HEK293 (cell line): ENCODE measurements around the gene ZNF546.

Source experiments
- GFI1B ChIP-seq: fragments of 450-650 bp; formaldehyde crosslinking; IDR thresholded peaks from 2 replicates; pipeline ENCODE4 v1.5.1; 2016; ENCODE audit warnings: missing biosample characterization, missing genetic modification characterization
- KLF16 ChIP-seq: fragments of 450-650 bp; formaldehyde crosslinking; IDR thresholded peaks from 2 replicates; pipeline ENCODE4 v1.5.1; 2017; ENCODE audit warnings: missing biosample characterization, missing genetic modification characterization
- OSR2 ChIP-seq: fragments of 450-650 bp; formaldehyde crosslinking; IDR thresholded peaks from 2 replicates; pipeline ENCODE4 v1.5.1; 2016; ENCODE audit warnings: missing biosample characterization, missing genetic modification characterization
- OVOL3 ChIP-seq: fragments of 450-650 bp; formaldehyde crosslinking; IDR thresholded peaks from 2 replicates; pipeline ENCODE4 v1.5.1; 2016; ENCODE audit warnings: missing biosample characterization, missing genetic modification characterization
- SP7 ChIP-seq: fragments of 450-650 bp; formaldehyde crosslinking; IDR thresholded peaks from 2 replicates; pipeline ENCODE4 v1.5.1; 2016; ENCODE audit warnings: missing biosample characterization, missing genetic modification characterization
- ZBTB48 ChIP-seq: fragments of 450-650 bp; formaldehyde crosslinking; IDR thresholded peaks from 2 replicates; pipeline ENCODE4 v1.5.1; 2016; ENCODE audit warnings: missing biosample characterization, missing genetic modification characterization
- ZIC2 ChIP-seq: fragments of 450-650 bp; formaldehyde crosslinking; IDR thresholded peaks from 2 replicates; pipeline ENCODE4 v1.5.1; 2016; ENCODE audit warnings: missing biosample characterization, missing genetic modification characterization
- ZNF23 ChIP-seq: fragments of 450-650 bp; formaldehyde crosslinking; IDR thresholded peaks from 2 replicates; pipeline ENCODE4 v1.5.1; 2016; ENCODE audit warnings: missing biosample characterization, missing genetic modification characterization, borderline replicate concordance
- ZNF239 ChIP-seq: fragments of 450-650 bp; formaldehyde crosslinking; IDR thresholded peaks from 2 replicates; pipeline ENCODE4 v1.5.1; 2016; ENCODE audit warnings: missing biosample characterization, missing genetic modification characterization
- ZNF394 ChIP-seq: fragments of 450-650 bp; formaldehyde crosslinking; IDR thresholded peaks from 2 replicates; pipeline ENCODE4 v1.5.1; 2016; ENCODE audit warnings: missing biosample characterization, missing genetic modification characterization, mild to moderate bottlenecking, moderate library complexity, borderline replicate concordance
- ZNF423 ChIP-seq: fragments of 450-650 bp; formaldehyde crosslinking; IDR thresholded peaks from 2 replicates; pipeline ENCODE4 v1.5.1; 2016; ENCODE audit warnings: missing biosample characterization, missing genetic modification characterization
- ZNF623 ChIP-seq: fragments of 450-650 bp; formaldehyde crosslinking; IDR thresholded peaks from 2 replicates; pipeline ENCODE4 v1.5.1; 2016; ENCODE audit warnings: missing biosample characterization, missing genetic modification characterization
- ZNF654 ChIP-seq: fragments of 450-650 bp; formaldehyde crosslinking; IDR thresholded peaks from 2 replicates; pipeline ENCODE4 v1.5.1; 2016; ENCODE audit warnings: low read depth, missing biosample characterization, missing genetic modification characterization
- ZNF76 ChIP-seq: fragments of 450-650 bp; formaldehyde crosslinking; IDR thresholded peaks from 2 replicates; pipeline ENCODE4; 2016; ENCODE audit warnings: low read depth, missing biosample characterization, missing genetic modification characterization, borderline replicate concordance
- ZNF776 ChIP-seq: fragments of 450-650 bp; formaldehyde crosslinking; IDR thresholded peaks from 2 replicates; pipeline ENCODE4 v1.5.0; 2017; ENCODE audit warnings: missing biosample characterization, missing genetic modification characterization, borderline replicate concordance
- ZNF777 ChIP-seq: fragments of 450-650 bp; formaldehyde crosslinking; IDR thresholded peaks from 2 replicates; pipeline ENCODE4 v1.5.1; 2017; ENCODE audit warnings: missing biosample characterization, missing genetic modification characterization, borderline replicate concordance
- ZXDB ChIP-seq: fragments of 450-650 bp; formaldehyde crosslinking; IDR thresholded peaks from 2 replicates; pipeline ENCODE4 v1.5.1; 2016; ENCODE audit warnings: missing biosample characterization, missing genetic modification characterization
- TF ChIP-seq, protein P1 (sequence below): fragments of 450-650 bp; formaldehyde crosslinking; IDR thresholded peaks from 2 replicates; pipeline ENCODE4 v1.5.1; 2016; ENCODE audit warnings: missing biosample characterization, missing genetic modification characterization
- TF ChIP-seq, protein P2 (sequence below): fragments of 450-650 bp; formaldehyde crosslinking; IDR thresholded peaks from 2 replicates; pipeline ENCODE4 v1.5.1; 2016; ENCODE audit warnings: missing biosample characterization, missing genetic modification characterization
- TF ChIP-seq, protein P3 (sequence below): fragments of 450-650 bp; formaldehyde crosslinking; optimal IDR thresholded peaks from 2 replicates; pipeline ENCODE3; 2016; ENCODE audit warnings: missing biosample characterization, mild to moderate bottlenecking, missing genetic modification characterization
- TF ChIP-seq, protein P4 (sequence below): fragments of 450-650 bp; IDR thresholded peaks from 2 replicates; pipeline ENCODE4 v1.5.1; 2018; ENCODE audit warnings: missing biosample characterization, missing genetic modification characterization
- TF ChIP-seq, protein P5 (sequence below): fragments of 450-650 bp; formaldehyde crosslinking; IDR thresholded peaks from 2 replicates; pipeline ENCODE4 v1.5.1; 2016; ENCODE audit warnings: missing biosample characterization, missing genetic modification characterization
- TF ChIP-seq, protein P6 (sequence below): fragments of 450-650 bp; formaldehyde crosslinking; IDR thresholded peaks from 2 replicates; pipeline ENCODE4 v1.5.1; 2017; ENCODE audit warnings: missing biosample characterization, missing genetic modification characterization
- TF ChIP-seq, protein P7 (sequence below): fragments of 450-650 bp; formaldehyde crosslinking; IDR thresholded peaks from 2 replicates; pipeline ENCODE4 v1.5.1; 2017; ENCODE audit warnings: missing biosample characterization, mild to moderate bottlenecking, missing genetic modification characterization, moderate library complexity

The ZNF546 gene

DNA sequence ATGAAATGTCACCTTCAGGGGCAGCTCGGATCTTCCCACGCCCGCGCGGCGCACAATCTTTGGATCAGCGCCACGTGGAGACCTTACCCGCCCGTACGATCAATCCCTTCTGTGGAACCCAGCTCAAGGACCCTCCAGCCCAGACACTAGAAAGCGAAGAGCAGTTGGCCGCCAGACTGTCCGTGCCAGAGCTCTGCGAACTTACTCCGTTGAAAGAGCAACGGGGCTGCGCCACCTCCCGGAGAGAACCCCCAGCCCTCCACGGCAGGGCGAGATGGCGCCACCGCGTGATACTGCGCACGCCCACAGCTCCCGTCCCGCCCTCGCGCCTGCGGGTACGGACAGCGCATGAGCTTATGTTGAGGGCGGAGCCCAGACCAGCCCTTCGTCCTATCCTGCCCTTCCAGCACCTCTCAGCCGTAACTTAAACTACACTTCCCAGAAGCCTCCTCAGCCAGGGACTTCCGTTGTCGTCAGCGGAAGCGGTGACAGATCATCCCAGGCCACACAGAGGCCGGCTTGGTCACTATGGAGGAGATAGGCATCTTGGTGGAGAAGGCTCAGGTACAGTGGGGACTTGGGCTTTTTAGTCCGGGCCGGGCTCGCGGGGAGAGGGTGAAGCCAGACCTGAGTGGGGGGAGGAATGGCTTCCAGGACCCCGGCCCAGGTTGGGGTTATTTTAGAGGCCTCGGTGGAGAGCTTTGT, 26.0 kb upstream of the ZNF546 start, which contains the start of gene PSMC4 (continued):
- TF ChIP-seq ZNF776 (tag by site-specific recombination) (no peak), ZIC2 (tag by site-specific recombination) (peak; percentile 98), ZNF23 (no peak), OVOL3 (tag by site-specific recombination) (peak; percentile 61; the same call in 1 of the 2 replicates), KLF16 (tag by site-specific recombination) (peak; percentile 96), GFI1B (tag by site-specific recombination) (0 out of 2 replicates have a peak, but pooled peaks have one; percentile 10), ZXDB (tag by site-specific recombination) (peak; percentile 95), ZNF423 (peak; percentile 59; the same call in 1 of the 2 replicates), ZBTB48 (peak; percentile 81), ZNF239 (peak; percentile 52; the same call in 1 of the 2 replicates), ZNF777 (tag by site-specific recombination) (no peak; the same call in 1 of the 2 replicates), OSR2 (tag by site-specific recombination) (no peak), SP7 (tag by site-specific recombination) (peak; percentile 90; the same call in 1 of the 2 replicates), ZNF654 (peak; percentile 44), ZNF76 (tag by site-specific recombination) (peak; percentile 97), ZNF394 (tag by site-specific recombination) (peak; percentile 62; the same call in 1 of the 2 replicates), ZNF623 (tag by site-specific recombination) (peak; percentile 32; the same call in 1 of the 2 replicates)
- TF ChIP-seq, protein P1, sequence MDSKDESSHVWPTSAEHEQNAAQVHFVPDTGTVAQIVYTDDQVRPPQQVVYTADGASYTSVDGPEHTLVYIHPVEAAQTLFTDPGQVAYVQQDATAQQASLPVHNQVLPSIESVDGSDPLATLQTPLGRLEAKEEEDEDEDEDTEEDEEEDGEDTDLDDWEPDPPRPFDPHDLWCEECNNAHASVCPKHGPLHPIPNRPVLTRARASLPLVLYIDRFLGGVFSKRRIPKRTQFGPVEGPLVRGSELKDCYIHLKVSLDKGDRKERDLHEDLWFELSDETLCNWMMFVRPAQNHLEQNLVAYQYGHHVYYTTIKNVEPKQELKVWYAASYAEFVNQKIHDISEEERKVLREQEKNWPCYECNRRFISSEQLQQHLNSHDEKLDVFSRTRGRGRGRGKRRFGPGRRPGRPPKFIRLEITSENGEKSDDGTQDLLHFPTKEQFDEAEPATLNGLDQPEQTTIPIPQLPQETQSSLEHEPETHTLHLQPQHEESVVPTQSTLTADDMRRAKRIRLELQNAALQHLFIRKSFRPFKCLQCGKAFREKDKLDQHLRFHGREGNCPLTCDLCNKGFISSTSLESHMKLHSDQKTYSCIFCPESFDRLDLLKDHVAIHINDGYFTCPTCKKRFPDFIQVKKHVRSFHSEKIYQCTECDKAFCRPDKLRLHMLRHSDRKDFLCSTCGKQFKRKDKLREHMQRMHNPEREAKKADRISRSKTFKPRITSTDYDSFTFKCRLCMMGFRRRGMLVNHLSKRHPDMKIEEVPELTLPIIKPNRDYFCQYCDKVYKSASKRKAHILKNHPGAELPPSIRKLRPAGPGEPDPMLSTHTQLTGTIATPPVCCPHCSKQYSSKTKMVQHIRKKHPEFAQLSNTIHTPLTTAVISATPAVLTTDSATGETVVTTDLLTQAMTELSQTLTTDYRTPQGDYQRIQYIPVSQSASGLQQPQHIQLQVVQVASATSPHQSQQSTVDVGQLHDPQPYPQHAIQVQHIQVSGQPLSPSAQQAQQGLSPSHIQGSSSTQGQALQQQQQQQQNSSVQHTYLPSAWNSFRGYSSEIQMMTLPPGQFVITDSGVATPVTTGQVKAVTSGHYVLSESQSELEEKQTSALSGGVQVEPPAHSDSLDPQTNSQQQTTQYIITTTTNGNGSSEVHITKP (tag by site-specific recombination) = peak; percentile 81
- TF ChIP-seq, protein P2, sequence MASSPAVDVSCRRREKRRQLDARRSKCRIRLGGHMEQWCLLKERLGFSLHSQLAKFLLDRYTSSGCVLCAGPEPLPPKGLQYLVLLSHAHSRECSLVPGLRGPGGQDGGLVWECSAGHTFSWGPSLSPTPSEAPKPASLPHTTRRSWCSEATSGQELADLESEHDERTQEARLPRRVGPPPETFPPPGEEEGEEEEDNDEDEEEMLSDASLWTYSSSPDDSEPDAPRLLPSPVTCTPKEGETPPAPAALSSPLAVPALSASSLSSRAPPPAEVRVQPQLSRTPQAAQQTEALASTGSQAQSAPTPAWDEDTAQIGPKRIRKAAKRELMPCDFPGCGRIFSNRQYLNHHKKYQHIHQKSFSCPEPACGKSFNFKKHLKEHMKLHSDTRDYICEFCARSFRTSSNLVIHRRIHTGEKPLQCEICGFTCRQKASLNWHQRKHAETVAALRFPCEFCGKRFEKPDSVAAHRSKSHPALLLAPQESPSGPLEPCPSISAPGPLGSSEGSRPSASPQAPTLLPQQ (tag by site-specific recombination) = peak; percentile 93
- TF ChIP-seq, protein P3, sequence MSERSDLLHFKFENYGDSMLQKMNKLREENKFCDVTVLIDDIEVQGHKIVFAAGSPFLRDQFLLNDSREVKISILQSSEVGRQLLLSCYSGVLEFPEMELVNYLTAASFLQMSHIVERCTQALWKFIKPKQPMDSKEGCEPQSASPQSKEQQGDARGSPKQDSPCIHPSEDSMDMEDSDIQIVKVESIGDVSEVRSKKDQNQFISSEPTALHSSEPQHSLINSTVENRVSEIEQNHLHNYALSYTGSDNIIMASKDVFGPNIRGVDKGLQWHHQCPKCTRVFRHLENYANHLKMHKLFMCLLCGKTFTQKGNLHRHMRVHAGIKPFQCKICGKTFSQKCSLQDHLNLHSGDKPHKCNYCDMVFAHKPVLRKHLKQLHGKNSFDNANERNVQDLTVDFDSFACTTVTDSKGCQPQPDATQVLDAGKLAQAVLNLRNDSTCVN (tag by site-specific recombination) = peak; percentile 99
- TF ChIP-seq, protein P4, sequence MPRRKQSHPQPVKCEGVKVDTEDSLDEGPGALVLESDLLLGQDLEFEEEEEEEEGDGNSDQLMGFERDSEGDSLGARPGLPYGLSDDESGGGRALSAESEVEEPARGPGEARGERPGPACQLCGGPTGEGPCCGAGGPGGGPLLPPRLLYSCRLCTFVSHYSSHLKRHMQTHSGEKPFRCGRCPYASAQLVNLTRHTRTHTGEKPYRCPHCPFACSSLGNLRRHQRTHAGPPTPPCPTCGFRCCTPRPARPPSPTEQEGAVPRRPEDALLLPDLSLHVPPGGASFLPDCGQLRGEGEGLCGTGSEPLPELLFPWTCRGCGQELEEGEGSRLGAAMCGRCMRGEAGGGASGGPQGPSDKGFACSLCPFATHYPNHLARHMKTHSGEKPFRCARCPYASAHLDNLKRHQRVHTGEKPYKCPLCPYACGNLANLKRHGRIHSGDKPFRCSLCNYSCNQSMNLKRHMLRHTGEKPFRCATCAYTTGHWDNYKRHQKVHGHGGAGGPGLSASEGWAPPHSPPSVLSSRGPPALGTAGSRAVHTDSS (tag by site-specific recombination) = no peak
- TF ChIP-seq, protein P5, sequence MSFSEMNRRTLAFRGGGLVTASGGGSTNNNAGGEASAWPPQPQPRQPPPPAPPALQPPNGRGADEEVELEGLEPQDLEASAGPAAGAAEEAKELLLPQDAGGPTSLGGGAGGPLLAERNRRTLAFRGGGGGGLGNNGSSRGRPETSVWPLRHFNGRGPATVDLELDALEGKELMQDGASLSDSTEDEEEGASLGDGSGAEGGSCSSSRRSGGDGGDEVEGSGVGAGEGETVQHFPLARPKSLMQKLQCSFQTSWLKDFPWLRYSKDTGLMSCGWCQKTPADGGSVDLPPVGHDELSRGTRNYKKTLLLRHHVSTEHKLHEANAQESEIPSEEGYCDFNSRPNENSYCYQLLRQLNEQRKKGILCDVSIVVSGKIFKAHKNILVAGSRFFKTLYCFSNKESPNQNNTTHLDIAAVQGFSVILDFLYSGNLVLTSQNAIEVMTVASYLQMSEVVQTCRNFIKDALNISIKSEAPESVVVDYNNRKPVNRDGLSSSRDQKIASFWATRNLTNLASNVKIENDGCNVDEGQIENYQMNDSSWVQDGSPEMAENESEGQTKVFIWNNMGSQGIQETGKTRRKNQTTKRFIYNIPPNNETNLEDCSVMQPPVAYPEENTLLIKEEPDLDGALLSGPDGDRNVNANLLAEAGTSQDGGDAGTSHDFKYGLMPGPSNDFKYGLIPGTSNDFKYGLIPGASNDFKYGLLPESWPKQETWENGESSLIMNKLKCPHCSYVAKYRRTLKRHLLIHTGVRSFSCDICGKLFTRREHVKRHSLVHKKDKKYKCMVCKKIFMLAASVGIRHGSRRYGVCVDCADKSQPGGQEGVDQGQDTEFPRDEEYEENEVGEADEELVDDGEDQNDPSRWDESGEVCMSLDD (tag by site-specific recombination) = peak; percentile 78
- TF ChIP-seq, protein P6, sequence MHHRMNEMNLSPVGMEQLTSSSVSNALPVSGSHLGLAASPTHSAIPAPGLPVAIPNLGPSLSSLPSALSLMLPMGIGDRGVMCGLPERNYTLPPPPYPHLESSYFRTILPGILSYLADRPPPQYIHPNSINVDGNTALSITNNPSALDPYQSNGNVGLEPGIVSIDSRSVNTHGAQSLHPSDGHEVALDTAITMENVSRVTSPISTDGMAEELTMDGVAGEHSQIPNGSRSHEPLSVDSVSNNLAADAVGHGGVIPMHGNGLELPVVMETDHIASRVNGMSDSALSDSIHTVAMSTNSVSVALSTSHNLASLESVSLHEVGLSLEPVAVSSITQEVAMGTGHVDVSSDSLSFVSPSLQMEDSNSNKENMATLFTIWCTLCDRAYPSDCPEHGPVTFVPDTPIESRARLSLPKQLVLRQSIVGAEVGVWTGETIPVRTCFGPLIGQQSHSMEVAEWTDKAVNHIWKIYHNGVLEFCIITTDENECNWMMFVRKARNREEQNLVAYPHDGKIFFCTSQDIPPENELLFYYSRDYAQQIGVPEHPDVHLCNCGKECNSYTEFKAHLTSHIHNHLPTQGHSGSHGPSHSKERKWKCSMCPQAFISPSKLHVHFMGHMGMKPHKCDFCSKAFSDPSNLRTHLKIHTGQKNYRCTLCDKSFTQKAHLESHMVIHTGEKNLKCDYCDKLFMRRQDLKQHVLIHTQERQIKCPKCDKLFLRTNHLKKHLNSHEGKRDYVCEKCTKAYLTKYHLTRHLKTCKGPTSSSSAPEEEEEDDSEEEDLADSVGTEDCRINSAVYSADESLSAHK (tag by site-specific recombination) = peak; percentile 68; the same call in 1 of the 2 replicates
- TF ChIP-seq, protein P7, sequence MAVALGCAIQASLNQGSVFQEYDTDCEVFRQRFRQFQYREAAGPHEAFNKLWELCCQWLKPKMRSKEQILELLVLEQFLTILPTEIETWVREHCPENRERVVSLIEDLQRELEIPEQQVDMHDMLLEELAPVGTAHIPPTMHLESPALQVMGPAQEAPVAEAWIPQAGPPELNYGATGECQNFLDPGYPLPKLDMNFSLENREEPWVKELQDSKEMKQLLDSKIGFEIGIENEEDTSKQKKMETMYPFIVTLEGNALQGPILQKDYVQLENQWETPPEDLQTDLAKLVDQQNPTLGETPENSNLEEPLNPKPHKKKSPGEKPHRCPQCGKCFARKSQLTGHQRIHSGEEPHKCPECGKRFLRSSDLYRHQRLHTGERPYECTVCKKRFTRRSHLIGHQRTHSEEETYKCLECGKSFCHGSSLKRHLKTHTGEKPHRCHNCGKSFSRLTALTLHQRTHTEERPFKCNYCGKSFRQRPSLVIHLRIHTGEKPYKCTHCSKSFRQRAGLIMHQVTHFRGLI (tag by site-specific recombination) = peak; percentile 94
